Stimulated activated memory B cell treated with anti-CD40 and anti-IgM and Interleukin-4, amounts not matched to agents 10 μg/mL and 1 μg/mL and 100 μg/mL, for 72 hours (primary cell): ENCODE data around the gene DNAJA1.
"Not testable (repeated sequence)": the region's sequence is repeated elsewhere in the genome, so short reads cannot be mapped to it uniquely, and the experiment has no call there.

Experiments used
- ATAC-seq: fragments of 150-1000 bp; cut with Tn5 transposase; 2 replicates; pipeline ENCODE4 v1.10.0; 2021
- H3K27ac Mint-ChIP-seq: one replicate; pipeline ENCODE4 v1.8.0; 2022; ENCODE audit warnings: mild to moderate bottlenecking, mixed read lengths
- H3K27me3 Mint-ChIP-seq: one replicate; pipeline ENCODE4 v1.8.0; 2022; ENCODE audit warnings: mixed read lengths
- H3K36me3 Mint-ChIP-seq: one replicate; pipeline ENCODE4 v1.8.0; 2022; ENCODE audit warnings: mixed read lengths
- H3K4me1 Mint-ChIP-seq: one replicate; pipeline ENCODE4 v1.8.0; 2022; ENCODE audit warnings: mixed read lengths
- H3K4me3 Mint-ChIP-seq: one replicate; pipeline ENCODE4 v1.8.0; 2022; ENCODE audit warnings: mild to moderate bottlenecking, moderate library complexity, mixed read lengths
- H3K9me3 Mint-ChIP-seq: one replicate; pipeline ENCODE4 v1.8.0; 2022; ENCODE audit warnings: mixed read lengths

DNAJA1 gene

GRCh38 chr9:33085672-33086071 is 60.6 kb downstream of the DNAJA1 start:
- ATAC-seq, H3K36me3 Mint-ChIP-seq, H3K27me3 Mint-ChIP-seq, H3K9me3 Mint-ChIP-seq, H3K27ac Mint-ChIP-seq, H3K4me3 Mint-ChIP-seq: not testable (repeated sequence)
- H3K4me1 Mint-ChIP-seq = peaks cover 31% of the 10 kb centered on the region
